ENCODE data around the gene SDF2. TPM values are rescaled to one million over a fixed set of nuclear protein-coding genes. Genes with fewer than 3 reads are reported as not detected.
A peak's percentile ranks its signal among the peaks of the same experiment; 100 is the strongest.

Gene SDF2
- total and polyA plus RNA-seq, 9 of the 15 experiments (the other 6 are each of a cell fraction or from before 2014, with no cell fraction given): 41.2 to 132 (median 65.6) TPM

DNA sequence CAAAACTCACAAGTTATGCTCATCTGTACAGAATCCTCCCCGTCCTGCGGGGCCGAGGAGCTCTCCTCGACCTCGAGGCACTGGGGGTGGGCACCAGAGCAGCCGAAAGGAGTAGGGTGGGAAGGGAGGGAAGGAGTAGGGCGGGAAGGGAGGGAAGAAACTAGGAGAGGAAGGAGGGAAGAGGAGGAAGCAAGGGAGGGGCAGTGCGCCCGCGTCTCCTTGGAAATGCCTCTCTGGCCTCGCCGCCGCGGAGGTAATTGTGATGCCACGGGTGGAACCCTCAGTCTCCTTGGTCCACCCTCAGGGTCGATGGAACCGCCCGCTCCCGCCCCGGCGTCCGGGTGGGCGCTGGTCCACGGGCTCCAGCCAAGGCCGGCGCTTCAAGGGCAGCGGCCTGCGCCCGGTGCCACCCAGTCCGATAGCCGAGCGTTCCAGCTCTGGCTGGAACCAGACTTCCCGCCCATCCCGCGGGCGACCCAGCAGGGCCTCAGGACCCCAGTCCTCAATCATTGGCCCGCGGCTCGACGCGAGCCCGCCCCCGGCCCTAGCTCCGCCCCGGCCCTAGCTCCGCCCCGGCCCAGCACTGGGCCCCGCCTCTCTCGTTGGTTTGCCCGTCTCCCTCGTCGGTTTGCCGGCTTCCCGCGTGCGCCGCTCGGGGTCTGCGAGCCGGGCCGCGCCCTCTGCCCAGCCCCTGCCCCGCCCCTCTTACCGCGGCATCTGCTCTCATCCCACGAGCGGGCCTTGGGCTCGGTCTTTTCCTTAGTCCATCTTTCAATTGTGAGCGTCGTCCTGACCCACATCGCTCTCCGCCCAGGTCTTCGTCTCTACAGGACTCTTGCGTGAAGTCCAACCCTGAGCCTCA is 49.4 kb upstream of the SDF2 start (continued):
- TF ChIP-seq, protein P1, sequence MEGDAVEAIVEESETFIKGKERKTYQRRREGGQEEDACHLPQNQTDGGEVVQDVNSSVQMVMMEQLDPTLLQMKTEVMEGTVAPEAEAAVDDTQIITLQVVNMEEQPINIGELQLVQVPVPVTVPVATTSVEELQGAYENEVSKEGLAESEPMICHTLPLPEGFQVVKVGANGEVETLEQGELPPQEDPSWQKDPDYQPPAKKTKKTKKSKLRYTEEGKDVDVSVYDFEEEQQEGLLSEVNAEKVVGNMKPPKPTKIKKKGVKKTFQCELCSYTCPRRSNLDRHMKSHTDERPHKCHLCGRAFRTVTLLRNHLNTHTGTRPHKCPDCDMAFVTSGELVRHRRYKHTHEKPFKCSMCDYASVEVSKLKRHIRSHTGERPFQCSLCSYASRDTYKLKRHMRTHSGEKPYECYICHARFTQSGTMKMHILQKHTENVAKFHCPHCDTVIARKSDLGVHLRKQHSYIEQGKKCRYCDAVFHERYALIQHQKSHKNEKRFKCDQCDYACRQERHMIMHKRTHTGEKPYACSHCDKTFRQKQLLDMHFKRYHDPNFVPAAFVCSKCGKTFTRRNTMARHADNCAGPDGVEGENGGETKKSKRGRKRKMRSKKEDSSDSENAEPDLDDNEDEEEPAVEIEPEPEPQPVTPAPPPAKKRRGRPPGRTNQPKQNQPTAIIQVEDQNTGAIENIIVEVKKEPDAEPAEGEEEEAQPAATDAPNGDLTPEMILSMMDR (IDR thresholded peaks at IDR 0.05 in 2 of 3, conservative IDR thresholded peaks at IDR 0.05 in 1 of 3; ENCODE audit: insufficient read depth in 2 of 3, low read depth in 1 of 3, low read length in 3 of 3): no peak
- TF ChIP-seq NONO (IDR thresholded peaks at IDR 0.05; ENCODE audit: low read depth in 2 of 2, low read length in 1 of 2) (peak in 1 of 2 experiments; percentile 51; a peak in 2 of 4 replicates), ETV5 (CRISPR knock-in tag; IDR thresholded peaks at IDR 0.05; ENCODE audit: low read depth) (peak; percentile 77; the same call in 1 of the 2 replicates), PHTF2 (CRISPR knock-in tag; IDR thresholded peaks at IDR 0.05) (no peak), GTF2E2 (tag; IDR thresholded peaks at IDR 0.05) (0 out of 2 replicates have a peak, but pooled peaks have one; percentile 38), ZNF324 (CRISPR knock-in tag; IDR thresholded peaks at IDR 0.05) (no peak)
- TF ChIP-seq, protein P2, sequence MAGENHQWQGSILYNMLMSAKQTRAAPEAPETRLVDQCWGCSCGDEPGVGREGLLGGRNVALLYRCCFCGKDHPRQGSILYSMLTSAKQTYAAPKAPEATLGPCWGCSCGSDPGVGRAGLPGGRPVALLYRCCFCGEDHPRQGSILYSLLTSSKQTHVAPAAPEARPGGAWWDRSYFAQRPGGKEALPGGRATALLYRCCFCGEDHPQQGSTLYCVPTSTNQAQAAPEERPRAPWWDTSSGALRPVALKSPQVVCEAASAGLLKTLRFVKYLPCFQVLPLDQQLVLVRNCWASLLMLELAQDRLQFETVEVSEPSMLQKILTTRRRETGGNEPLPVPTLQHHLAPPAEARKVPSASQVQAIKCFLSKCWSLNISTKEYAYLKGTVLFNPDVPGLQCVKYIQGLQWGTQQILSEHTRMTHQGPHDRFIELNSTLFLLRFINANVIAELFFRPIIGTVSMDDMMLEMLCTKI (IDR thresholded peaks at IDR 0.05; ENCODE audit: partially characterized antibody): no peak
- TF ChIP-seq, protein P3, sequence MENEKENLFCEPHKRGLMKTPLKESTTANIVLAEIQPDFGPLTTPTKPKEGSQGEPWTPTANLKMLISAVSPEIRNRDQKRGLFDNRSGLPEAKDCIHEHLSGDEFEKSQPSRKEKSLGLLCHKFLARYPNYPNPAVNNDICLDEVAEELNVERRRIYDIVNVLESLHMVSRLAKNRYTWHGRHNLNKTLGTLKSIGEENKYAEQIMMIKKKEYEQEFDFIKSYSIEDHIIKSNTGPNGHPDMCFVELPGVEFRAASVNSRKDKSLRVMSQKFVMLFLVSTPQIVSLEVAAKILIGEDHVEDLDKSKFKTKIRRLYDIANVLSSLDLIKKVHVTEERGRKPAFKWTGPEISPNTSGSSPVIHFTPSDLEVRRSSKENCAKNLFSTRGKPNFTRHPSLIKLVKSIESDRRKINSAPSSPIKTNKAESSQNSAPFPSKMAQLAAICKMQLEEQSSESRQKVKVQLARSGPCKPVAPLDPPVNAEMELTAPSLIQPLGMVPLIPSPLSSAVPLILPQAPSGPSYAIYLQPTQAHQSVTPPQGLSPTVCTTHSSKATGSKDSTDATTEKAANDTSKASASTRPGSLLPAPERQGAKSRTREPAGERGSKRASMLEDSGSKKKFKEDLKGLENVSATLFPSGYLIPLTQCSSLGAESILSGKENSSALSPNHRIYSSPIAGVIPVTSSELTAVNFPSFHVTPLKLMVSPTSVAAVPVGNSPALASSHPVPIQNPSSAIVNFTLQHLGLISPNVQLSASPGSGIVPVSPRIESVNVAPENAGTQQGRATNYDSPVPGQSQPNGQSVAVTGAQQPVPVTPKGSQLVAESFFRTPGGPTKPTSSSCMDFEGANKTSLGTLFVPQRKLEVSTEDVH (IDR thresholded peaks at IDR 0.05; ENCODE audit: low read depth, partially characterized antibody): no peak
- TF ChIP-seq, protein P4, sequence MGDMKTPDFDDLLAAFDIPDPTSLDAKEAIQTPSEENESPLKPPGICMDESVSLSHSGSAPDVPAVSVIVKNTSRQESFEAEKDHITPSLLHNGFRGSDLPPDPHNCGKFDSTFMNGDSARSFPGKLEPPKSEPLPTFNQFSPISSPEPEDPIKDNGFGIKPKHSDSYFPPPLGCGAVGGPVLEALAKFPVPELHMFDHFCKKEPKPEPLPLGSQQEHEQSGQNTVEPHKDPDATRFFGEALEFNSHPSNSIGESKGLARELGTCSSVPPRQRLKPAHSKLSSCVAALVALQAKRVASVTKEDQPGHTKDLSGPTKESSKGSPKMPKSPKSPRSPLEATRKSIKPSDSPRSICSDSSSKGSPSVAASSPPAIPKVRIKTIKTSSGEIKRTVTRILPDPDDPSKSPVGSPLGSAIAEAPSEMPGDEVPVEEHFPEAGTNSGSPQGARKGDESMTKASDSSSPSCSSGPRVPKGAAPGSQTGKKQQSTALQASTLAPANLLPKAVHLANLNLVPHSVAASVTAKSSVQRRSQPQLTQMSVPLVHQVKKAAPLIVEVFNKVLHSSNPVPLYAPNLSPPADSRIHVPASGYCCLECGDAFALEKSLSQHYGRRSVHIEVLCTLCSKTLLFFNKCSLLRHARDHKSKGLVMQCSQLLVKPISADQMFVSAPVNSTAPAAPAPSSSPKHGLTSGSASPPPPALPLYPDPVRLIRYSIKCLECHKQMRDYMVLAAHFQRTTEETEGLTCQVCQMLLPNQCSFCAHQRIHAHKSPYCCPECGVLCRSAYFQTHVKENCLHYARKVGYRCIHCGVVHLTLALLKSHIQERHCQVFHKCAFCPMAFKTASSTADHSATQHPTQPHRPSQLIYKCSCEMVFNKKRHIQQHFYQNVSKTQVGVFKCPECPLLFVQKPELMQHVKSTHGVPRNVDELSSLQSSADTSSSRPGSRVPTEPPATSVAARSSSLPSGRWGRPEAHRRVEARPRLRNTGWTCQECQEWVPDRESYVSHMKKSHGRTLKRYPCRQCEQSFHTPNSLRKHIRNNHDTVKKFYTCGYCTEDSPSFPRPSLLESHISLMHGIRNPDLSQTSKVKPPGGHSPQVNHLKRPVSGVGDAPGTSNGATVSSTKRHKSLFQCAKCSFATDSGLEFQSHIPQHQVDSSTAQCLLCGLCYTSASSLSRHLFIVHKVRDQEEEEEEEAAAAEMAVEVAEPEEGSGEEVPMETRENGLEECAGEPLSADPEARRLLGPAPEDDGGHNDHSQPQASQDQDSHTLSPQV (IDR thresholded peaks at IDR 0.05): peak; percentile 90
- TF ChIP-seq, protein P5, sequence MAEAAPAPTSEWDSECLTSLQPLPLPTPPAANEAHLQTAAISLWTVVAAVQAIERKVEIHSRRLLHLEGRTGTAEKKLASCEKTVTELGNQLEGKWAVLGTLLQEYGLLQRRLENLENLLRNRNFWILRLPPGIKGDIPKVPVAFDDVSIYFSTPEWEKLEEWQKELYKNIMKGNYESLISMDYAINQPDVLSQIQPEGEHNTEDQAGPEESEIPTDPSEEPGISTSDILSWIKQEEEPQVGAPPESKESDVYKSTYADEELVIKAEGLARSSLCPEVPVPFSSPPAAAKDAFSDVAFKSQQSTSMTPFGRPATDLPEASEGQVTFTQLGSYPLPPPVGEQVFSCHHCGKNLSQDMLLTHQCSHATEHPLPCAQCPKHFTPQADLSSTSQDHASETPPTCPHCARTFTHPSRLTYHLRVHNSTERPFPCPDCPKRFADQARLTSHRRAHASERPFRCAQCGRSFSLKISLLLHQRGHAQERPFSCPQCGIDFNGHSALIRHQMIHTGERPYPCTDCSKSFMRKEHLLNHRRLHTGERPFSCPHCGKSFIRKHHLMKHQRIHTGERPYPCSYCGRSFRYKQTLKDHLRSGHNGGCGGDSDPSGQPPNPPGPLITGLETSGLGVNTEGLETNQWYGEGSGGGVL (CRISPR knock-in tag; IDR thresholded peaks at IDR 0.05): no peak
- TF ChIP-seq, protein P6, sequence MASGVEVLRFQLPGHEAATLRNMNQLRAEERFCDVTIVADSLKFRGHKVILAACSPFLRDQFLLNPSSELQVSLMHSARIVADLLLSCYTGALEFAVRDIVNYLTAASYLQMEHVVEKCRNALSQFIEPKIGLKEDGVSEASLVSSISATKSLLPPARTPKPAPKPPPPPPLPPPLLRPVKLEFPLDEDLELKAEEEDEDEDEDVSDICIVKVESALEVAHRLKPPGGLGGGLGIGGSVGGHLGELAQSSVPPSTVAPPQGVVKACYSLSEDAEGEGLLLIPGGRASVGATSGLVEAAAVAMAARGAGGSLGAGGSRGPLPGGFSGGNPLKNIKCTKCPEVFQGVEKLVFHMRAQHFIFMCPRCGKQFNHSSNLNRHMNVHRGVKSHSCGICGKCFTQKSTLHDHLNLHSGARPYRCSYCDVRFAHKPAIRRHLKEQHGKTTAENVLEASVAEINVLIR (CRISPR knock-in tag; IDR thresholded peaks at IDR 0.05): no peak
